Choroid plexus epithelial cell (primary cell): ENCODE measurements around the gene MRPS10.
A peak's percentile ranks its signal among the peaks of the same experiment; 100 is the strongest.

ENCODE experiments used
- DNase-seq: peaks from one replicate; pipeline ENCODE4 v3.0.0-alpha.2; 2010; ENCODE audit warnings: low read depth
- H3K4me3 ChIP-seq: 2 replicates; pipeline ENCODE4 v1.5.1; 2011; ENCODE audit warnings: low read depth, mild to moderate bottlenecking, control low read depth, low read length, moderate library complexity
- CTCF ChIP-seq: conservative IDR thresholded peaks from 2 replicates; pipeline ENCODE4 v1.5.1; 2011; ENCODE audit warnings: low read depth, mild to moderate bottlenecking, control low read depth, inconsistent platforms, low read length, moderate library complexity

Gene MRPS10

GRCh38 chr6:42217519-42218367 is at the start of gene MRPS10:
MRPS10 (minus strand) TSS chr6:42217861; CDS start chr6:42217849, 12 bp downstream.
- peak within 1 kb of the TSS; percentile 93 for H3K4me3 ChIP-seq
- TF ChIP-seq CTCF, result no peak
- peak; percentile 97 for DNase-seq

DNA sequence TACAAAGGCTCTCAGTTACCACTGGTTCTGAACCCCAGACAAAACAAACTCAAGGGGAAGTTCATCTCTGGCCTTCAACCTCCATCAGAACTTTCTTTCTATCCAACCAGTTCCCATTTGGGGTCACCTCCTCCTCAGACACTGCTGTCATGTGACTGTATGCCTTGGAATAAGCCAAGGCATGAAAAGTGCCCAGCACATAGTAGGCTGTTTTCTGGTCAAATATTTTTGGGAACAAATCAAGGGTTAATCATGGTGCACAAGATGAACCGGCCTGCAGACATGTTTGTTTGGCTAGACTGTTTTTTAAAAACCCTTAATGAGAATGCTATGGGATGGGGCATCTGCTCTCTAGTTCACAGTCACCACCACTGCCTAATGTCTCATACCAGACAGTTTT is 48.9 kb upstream of the MRPS10 start:
- no peak overlapping the region for H3K4me3 ChIP-seq
- TF ChIP-seq CTCF, result no peak

DNA sequence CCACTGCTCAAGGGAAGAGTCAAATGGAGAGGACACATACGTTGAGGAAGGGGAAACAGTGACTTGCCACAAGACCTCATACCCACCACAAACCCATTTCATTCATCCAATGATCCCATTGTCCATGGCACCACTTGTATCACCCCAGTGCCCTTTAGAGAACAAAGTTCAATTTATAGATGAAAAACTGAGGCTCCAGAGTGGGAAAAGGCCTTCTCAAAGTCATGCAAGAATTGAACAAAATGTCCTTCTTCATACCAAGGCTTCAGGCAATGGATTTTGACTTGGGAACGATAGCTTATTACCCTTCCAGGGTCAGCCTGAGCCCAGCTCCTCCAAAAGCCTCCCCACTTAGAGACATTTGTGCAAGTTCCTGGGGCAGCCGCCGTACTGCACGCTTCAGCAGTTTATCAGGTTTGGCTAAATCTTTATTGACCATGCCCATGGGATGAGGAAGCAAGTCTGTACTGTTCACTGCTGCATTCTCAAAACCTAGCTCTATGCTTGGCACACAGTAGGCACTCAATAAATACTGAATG is 47.3 kb upstream of the MRPS10 start:
- no peak for DNase-seq
- TF ChIP-seq CTCF, result no peak
- no peak overlapping the region for H3K4me3 ChIP-seq

More for the DNA sequence above, 48.9 kb upstream of the MRPS10 start:
- DNase-seq, result no peak

GRCh38 chr6:42264162-42264851 is 46.6 kb upstream of the MRPS10 start:
- no peak for DNase-seq

GRCh38 chr6:42263165-42263728 is 45.6 kb upstream of the MRPS10 start:
- H3K4me3 ChIP-seq, result no peak overlapping the region
- no peak for TF ChIP-seq CTCF
- no peak for DNase-seq

More at GRCh38 chr6:42264162-42264851, 46.6 kb upstream of the MRPS10 start:
- no peak for TF ChIP-seq CTCF
- H3K4me3 ChIP-seq, result no peak overlapping the region

DNA sequence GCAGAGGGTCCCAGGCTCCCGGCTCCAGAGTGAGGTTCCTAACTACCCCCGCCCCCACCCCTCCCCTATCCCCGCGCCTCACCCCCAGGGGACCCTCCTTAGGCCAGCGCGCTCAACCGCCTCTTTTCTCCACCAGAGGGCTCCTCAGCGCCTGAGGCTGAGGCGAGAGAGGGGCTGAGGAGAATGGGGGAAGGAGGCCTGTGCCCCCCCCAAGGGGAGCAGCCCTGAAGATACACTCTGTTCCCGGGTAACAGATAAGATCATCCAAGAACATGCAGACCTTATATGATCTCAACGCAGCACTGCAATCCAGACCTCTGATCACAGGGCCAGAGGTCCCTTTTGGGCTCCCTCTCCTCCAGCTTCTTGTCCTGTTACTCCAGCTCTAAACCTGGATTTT is 43.3 kb upstream of the MRPS10 start:
- TF ChIP-seq CTCF, result peak; percentile 68
- H3K4me3 ChIP-seq, result no peak overlapping the region
- peak; percentile 20 for DNase-seq
